GM21515 (cell line): ENCODE results near the gene CNGA1.
A peak's percentile ranks its signal among the peaks of the same experiment; 100 is the strongest.
"Not testable (repeated sequence)": the region's sequence is repeated elsewhere in the genome, so short reads cannot be mapped to it uniquely, and the experiment has no call there.

ENCODE experiments used
- ATAC-seq: cut with Tn5 transposase; IDR thresholded peaks from one replicate; pipeline ENCODE4 v1.9.1; 2021; ENCODE audit not compliant: unreplicated experiment

The CNGA1 gene

GRCh38 chr4:47972721-47973120 lies 43.8 kb downstream of the CNGA1 start:
- ATAC-seq: no peak

- ATAC-seq: no peak
These were observed 44.3 kb downstream of the CNGA1 start for GRCh38 chr4:47972181-47972580.

- ATAC-seq: no peak
These were observed 47.6 kb downstream of the CNGA1 start for GRCh38 chr4:47968847-47969246.

- ATAC-seq: no peak
These were observed 61.8 kb downstream of the CNGA1 start for GRCh38 chr4:47954677-47955076.

GRCh38 chr4:47954245-47954644 lies 62.2 kb downstream of the CNGA1 start:
- no peak for ATAC-seq

GRCh38 chr4:47945930-47946726 lies 70.4 kb downstream of the CNGA1 start:
- no peak for ATAC-seq

GRCh38 chr4:47942081-47942819 lies 74.2 kb downstream of the CNGA1 start:
- no peak for ATAC-seq

GRCh38 chr4:47939456-47939855 lies 77.0 kb downstream of the CNGA1 start:
- ATAC-seq: no peak

- no peak for ATAC-seq
These were observed 80.1 kb downstream of the CNGA1 start for GRCh38 chr4:47936336-47936735.

- no peak for ATAC-seq
These were observed 82.6 kb downstream of the CNGA1 start for GRCh38 chr4:47933840-47934239.

GRCh38 chr4:47930971-47931804 lies 85.3 kb downstream of the CNGA1 start:
- no peak for ATAC-seq

- ATAC-seq: no peak
These were observed 86.7 kb downstream of the CNGA1 start for GRCh38 chr4:47929682-47930201.

- ATAC-seq: peak; percentile 75
These were observed 89.7 kb downstream of the CNGA1 start for GRCh38 chr4:47926667-47927258.

- ATAC-seq: not testable (repeated sequence)
These were observed 93.2 kb downstream of the CNGA1 start for GRCh38 chr4:47923261-47923608.

- ATAC-seq: not testable (repeated sequence)
These were observed 93.8 kb downstream of the CNGA1 start for GRCh38 chr4:47922436-47923260.

- not testable (repeated sequence) for ATAC-seq
These were observed 99.3 kb downstream of the CNGA1 start for GRCh38 chr4:47917163-47917562.

- ATAC-seq: no peak
These were observed 101.1 kb downstream of the CNGA1 start for GRCh38 chr4:47915378-47915777.

- peak; percentile 22 for ATAC-seq
These were observed 101.6 kb downstream of the CNGA1 start for GRCh38 chr4:47914926-47915237.

- ATAC-seq: peak; percentile 95
These were observed 102.1 kb downstream of the CNGA1 start, which contains the start of gene NFXL1 for GRCh38 chr4:47914220-47914925. Gene NFXL1, minus strand, starts transcription at chr4:47914583. Its CDS starts 380 bp downstream, at chr4:47914203.
